Activated CD8-positive, alpha-beta memory T cell treated with anti-CD3 and anti-CD28 coated beads for 24 hours (primary cell): ENCODE measurements around the gene DOCK4.

Experiments used
- DNase-seq: peaks from one replicate; pipeline ENCODE4 v3.0.0-alpha.2; 2020

Gene DOCK4

DNA sequence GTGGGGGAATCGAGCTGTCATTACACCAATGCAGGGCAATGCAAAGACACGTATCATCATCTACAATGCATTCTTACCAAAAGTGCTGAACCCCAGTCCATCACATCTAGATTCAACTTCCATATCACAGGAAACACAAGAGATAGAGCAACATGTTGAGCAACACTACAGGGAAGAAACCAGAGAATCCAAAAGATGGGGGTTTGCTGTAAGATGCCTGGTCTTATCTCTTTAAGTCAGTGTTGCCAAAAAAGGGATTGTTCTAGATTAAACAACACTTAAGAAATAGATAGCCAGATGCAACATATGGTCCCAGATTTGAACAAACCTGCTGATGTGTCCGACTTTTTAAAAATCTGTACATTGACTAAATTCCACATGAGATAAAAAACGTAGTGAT is 328.3 kb downstream of the DOCK4 start:
- no peak for DNase-seq

DNA sequence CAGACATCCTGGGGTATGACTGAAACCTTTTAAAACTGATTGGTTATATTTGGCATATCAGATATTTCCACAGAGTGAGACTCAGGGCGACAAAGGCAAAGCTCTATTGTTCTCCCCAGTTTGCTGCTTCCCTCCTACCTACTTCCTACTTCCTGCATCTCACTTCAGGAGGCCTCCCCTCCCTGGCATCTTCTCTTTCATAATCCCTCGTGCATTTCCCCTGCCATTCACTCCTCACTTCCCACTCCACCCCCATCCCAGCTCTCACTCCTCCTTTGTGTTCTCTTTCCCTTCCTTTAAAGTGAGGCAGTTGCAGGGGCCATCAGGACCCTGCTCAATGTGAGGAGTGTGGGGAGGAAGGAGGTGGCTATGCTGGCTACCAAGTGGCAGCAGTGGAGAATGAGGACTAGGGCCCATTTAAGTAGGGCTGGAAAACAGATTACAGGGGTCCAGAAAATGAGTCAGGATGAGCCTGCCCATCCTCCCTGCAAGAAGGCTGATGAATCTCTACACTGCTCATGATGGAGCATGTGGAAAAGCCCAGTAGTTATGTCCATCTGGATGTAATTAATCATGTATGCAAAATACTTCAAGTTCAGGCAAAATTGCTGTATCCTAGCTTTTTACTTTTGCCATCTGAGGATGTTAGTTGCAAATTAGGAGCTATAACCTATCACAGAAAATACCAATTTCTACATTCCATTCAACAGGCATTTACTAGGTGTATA is 332.1 kb downstream of the DOCK4 start:
- no peak for DNase-seq

GRCh38 chr7:111873326-111873646 is 332.9 kb downstream of the DOCK4 start:
- DNase-seq: no peak

- DNase-seq: no peak
Measured at GRCh38 chr7:111872450-111873325, 333.5 kb downstream of the DOCK4 start.

GRCh38 chr7:111871283-111871682 is 334.9 kb downstream of the DOCK4 start:
- no peak for DNase-seq

- no peak for DNase-seq
Measured at GRCh38 chr7:111869280-111869679, 336.9 kb downstream of the DOCK4 start.

- no peak for DNase-seq
Measured at GRCh38 chr7:111867348-111867931, 338.8 kb downstream of the DOCK4 start.

- no peak for DNase-seq
Measured at GRCh38 chr7:111866787-111867186, 339.4 kb downstream of the DOCK4 start.

DNA sequence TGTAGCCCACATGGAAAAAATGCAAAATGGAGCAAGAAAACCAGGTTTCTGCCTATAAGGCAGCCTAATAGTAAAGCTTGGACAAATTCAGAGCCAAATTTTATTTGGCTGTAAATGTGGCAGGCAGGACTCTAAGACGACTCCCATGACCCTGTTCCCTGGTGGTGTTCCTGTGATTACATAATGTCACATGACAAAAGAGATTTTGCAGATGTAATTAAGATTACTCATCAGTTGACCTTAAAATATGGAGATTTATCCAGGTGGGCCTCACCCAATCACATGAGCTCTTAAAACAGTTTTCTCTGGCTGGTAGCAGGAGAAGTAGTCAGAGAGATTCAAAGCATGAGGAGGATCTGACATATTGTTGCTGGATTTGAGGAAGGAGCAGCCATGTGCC is 340.8 kb downstream of the DOCK4 start:
- no peak for DNase-seq

GRCh38 chr7:111864291-111864976 is 341.8 kb downstream of the DOCK4 start:
- DNase-seq: no peak

DNA sequence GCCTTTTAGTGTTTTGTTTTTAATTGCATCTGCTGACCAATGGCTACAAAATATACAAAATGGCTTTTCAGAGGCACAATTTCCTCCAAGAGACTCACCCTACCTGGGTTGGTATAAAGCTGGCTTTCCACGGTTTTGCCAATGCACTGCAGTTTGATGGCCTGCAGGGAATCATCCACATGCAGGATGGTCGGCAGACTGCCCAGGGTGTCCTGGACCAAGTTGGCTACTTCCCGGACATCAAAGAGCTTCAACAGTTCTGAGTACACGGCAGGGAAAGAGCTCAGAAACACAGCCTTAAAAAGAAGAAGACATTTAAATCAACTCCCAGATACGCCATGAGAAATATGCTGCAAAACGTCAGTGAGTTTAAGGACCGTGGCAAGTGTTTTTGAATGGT is 342.9 kb downstream of the DOCK4 start:
- no peak for DNase-seq

DNA sequence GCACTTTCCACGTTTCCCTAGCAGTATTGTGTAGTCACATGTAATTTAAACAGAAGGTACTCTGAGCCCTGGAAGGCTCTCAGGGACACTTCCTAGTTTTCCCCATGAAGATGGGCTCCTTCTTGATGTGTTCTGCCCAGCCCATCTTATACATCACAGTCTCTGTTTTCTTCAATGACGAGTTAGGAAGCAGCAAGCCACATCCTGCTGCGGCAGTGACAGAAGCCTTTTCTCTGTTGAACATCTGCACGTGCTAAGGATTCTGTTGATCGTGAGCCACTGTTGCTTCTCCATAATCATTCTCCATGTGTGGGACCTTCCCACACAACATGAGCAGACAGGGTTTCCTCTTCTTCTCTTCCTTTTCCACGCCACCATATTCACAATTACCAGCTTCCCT is 346.0 kb downstream of the DOCK4 start:
- DNase-seq: no peak

DNA sequence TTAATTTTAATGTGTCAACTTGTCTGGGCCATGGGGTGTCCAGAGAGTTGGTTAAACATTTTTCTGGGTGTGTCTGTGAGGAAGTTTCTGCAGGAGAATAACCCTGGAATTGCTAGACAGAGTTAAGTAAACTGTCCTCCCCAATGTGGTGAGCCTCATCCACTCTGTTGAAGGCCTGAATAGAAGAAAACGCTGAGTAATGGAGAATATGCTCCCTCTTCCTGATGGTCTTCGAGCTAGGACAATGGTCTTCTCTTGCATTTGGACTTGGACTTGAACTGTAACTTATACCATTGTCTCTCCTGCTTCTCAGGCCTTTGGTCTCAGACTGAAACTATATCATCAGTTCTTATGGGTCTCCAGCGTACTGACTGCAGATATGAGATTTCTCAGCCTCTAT is 347.9 kb downstream of the DOCK4 start:
- DNase-seq: no peak

- no peak for DNase-seq
Measured at GRCh38 chr7:111855842-111856227, 350.4 kb downstream of the DOCK4 start.

GRCh38 chr7:111855161-111855841 is 350.9 kb downstream of the DOCK4 start:
- DNase-seq: no peak

DNA sequence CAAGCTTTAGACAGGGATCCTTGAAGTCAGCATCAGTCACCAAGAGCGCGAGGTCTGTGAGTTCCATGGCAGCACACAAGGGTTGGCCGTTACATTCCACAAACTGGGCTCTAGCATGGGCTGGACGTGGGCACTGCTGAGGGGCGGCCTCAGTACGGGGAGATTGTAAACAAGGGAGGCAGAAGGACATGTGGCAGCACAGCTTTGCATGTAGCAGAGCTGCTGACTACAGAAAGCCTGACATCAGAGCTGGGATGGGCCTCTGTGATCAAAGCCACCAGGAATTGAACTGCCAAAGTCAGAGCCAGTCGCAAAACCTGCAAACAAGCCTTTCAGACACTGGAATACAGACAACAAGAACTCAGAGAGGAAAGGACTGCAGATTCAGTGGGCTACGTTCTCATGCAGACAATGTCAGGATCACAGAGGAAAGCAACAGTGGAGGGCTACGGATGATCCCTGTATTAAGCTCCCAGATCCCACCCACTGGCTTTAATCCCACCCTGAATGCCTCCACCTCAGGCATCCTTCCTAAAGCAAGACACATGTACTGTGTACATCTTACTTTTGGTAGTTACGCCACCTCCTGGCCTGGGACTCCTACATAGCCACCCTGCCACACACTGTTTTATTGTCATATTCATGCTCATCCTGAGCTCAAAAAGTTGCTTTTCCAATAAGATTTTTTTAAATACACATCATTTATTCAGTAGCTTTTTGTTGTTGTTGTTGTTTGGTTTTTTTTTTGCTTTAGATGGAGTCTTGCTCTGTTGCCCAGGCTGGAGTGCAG is 352.8 kb downstream of the DOCK4 start:
- DNase-seq: no peak

- no peak for DNase-seq
Measured at GRCh38 chr7:111852081-111852480, 354.1 kb downstream of the DOCK4 start.

GRCh38 chr7:111846898-111847297 is 359.3 kb downstream of the DOCK4 start:
- no peak for DNase-seq

DNA sequence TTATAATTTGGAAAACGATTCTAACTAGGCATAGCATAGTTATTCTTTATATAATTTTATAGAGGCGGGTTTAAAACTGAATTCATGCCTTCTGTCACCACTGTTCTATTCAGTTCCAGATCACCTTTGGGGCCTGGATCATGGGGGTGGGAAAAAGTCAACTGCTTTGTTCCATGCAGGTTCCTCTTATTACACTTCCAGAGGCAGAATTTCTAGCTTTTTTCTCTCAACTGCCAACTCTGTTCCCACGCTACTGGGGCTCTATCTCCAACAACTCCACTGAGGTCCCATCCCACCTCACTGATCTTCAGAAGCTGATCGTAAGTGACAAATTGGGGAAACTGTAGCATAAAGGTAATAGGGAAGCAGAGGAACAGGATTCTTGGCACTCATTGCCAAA is 360.3 kb downstream of the DOCK4 start:
- no peak for DNase-seq

GRCh38 chr7:111844904-111845671 is 361.1 kb downstream of the DOCK4 start:
- DNase-seq: no peak

- no peak for DNase-seq
Measured at GRCh38 chr7:111842491-111842890, 363.7 kb downstream of the DOCK4 start.
